SK-N-SH treated with all-trans-retinoic acid at 6 μM for 48 hours (cell line): Measurements from ENCODE around the gene USP5.
"Not testable (repeated sequence)": the region's sequence is repeated elsewhere in the genome, so short reads cannot be mapped to it uniquely, and the experiment has no call there.

Source experiments
- ATAC-seq: fragments of 200-7000 bp; cut with Tn5 transposase; 3 replicates; pipeline ENCODE4 v1.9.1; 2020; ENCODE audit warnings: mild to moderate bottlenecking, moderate library complexity
- ARNTL ChIP-seq: fragments of 450-650 bp; formaldehyde crosslinking; IDR thresholded peaks from 2 replicates; pipeline ENCODE4 v1.5.0; 2020; ENCODE audit warnings: low read depth, mild to moderate bottlenecking, moderate library complexity, borderline replicate concordance
- BACH2 ChIP-seq: fragments of 250-450 bp; sonication (Bioruptor Pico); IDR thresholded peaks from 2 replicates; pipeline ENCODE4 v1.9.0; 2021; ENCODE audit warnings: mild to moderate bottlenecking, borderline replicate concordance
- CSDC2 ChIP-seq: fragments of 250-450 bp; sonication (Bioruptor Pico); IDR thresholded peaks from 2 replicates; pipeline ENCODE4 v1.5.0; 2020; ENCODE audit warnings: mild to moderate bottlenecking, moderate library complexity
- CSRNP3 ChIP-seq: fragments of 250-450 bp; sonication (Bioruptor Pico); IDR thresholded peaks from 2 replicates; pipeline ENCODE4 v1.5.1; 2021; ENCODE audit warnings: mild to moderate bottlenecking, moderate library complexity
- ESRRG ChIP-seq: fragments of 250-450 bp; sonication (Bioruptor Pico); IDR thresholded peaks from 2 replicates; pipeline ENCODE4 v1.6.1; 2021; ENCODE audit warnings: mild to moderate bottlenecking
- GLIS3 ChIP-seq: fragments of 250-450 bp; sonication (Bioruptor Pico); IDR thresholded peaks from 2 replicates; pipeline ENCODE4 v1.5.0; 2020; ENCODE audit warnings: mild to moderate bottlenecking, moderate library complexity
- ISL1 ChIP-seq: fragments of 250-450 bp; sonication (Bioruptor Pico); IDR thresholded peaks from 2 replicates; pipeline ENCODE4 v2.1.2; 2022; ENCODE audit warnings: mild to moderate bottlenecking, moderate library complexity
- OSR1 ChIP-seq: fragments of 250-450 bp; sonication (Bioruptor Pico); IDR thresholded peaks from 2 replicates; pipeline ENCODE4 v1.8.0; 2022; ENCODE audit warnings: moderate library complexity, mild to moderate bottlenecking, inconsistent platforms
- PATZ1 ChIP-seq: fragments of 250-450 bp; sonication (Bioruptor Pico); IDR thresholded peaks from 2 replicates; pipeline ENCODE4 v1.8.0; 2020; ENCODE audit warnings: mild to moderate bottlenecking, moderate library complexity, borderline replicate concordance
- POU6F1 ChIP-seq: fragments of 250-450 bp; sonication (Bioruptor Pico); IDR thresholded peaks from 2 replicates; pipeline ENCODE4 v1.8.0; 2021; ENCODE audit warnings: low read depth, mild to moderate bottlenecking, moderate library complexity, borderline replicate concordance
- PPARA ChIP-seq: fragments of 250-450 bp; sonication (Bioruptor Pico); IDR thresholded peaks from 2 replicates; pipeline ENCODE4 v1.5.0; 2020; ENCODE audit warnings: mild to moderate bottlenecking, borderline replicate concordance
- TCF4 ChIP-seq: fragments of 250-450 bp; sonication (Bioruptor Pico); IDR thresholded peaks from 2 replicates; pipeline ENCODE4 v1.8.0; 2021; ENCODE audit warnings: mild to moderate bottlenecking, moderate library complexity, borderline replicate concordance
- TOX ChIP-seq: fragments of 250-450 bp; sonication (Bioruptor Pico); IDR thresholded peaks from 2 replicates; pipeline ENCODE4 v1.8.0; 2021; ENCODE audit warnings: mild to moderate bottlenecking, moderate library complexity, borderline replicate concordance
- TSHZ2 ChIP-seq: fragments of 250-450 bp; sonication (Bioruptor Pico); IDR thresholded peaks from 2 replicates; pipeline ENCODE4 v1.5.0; 2020; ENCODE audit warnings: mild to moderate bottlenecking, moderate library complexity
- ZC3H10 ChIP-seq: fragments of 250-450 bp; sonication (Bioruptor Pico); IDR thresholded peaks from 2 replicates; pipeline ENCODE4 v1.5.1; 2021; ENCODE audit warnings: mild to moderate bottlenecking, moderate library complexity
- ZFP3 ChIP-seq: fragments of 250-450 bp; sonication (Bioruptor Pico); IDR thresholded peaks from 2 replicates; pipeline ENCODE4 v1.5.0; 2020; ENCODE audit warnings: mild to moderate bottlenecking, moderate library complexity
- ZNF565 ChIP-seq: fragments of 450-650 bp; formaldehyde crosslinking; conservative IDR thresholded peaks from 2 replicates; pipeline ENCODE4 v1.5.0; 2020; ENCODE audit warnings: low read depth, mild to moderate bottlenecking, moderate library complexity
- ZNF70 ChIP-seq: fragments of 450-650 bp; formaldehyde crosslinking; IDR thresholded peaks from 2 replicates; pipeline ENCODE4 v1.5.0; 2020; ENCODE audit warnings: mild to moderate bottlenecking, moderate library complexity
- ZNF8 ChIP-seq: fragments of 450-650 bp; formaldehyde crosslinking; IDR thresholded peaks from 2 replicates; pipeline ENCODE4 v1.5.0; 2020; ENCODE audit warnings: mild to moderate bottlenecking, moderate library complexity
- TF ChIP-seq, protein P1 (sequence below): fragments of 250-450 bp; sonication (Bioruptor Pico); IDR thresholded peaks from 2 replicates; pipeline ENCODE4 v1.5.1; 2020; ENCODE audit warnings: low read depth, mild to moderate bottlenecking, moderate library complexity

USP5 gene

DNA sequence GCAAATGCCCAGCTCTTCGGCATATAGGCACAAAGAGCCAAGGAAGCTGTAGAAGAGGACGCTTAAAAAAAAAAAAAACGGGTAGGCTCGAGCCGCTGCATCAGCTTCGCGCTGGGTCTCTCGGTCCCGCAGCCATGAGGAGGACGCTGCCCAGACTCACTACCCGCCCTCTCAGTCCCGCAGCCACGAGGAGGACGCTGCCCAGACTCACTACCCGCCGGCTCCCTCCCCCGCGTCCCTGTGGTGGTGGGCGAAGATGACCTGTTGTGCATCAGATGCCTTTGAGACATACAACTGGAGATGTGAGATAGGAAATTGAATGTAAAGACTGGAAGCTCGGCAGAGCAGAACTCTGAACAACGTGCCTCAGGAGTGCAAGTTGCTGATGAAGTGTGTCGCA lies 32.6 kb downstream of the USP5 start:
- no peak for ATAC-seq
- TF ChIP-seq ZNF70 (CRISPR knock-in tag) (no peak), BACH2 (CRISPR knock-in tag) (no peak), TCF4 (CRISPR knock-in tag) (no peak), OSR1 (CRISPR knock-in tag) (no peak), CSDC2 (CRISPR knock-in tag) (no peak), ISL1 (CRISPR knock-in tag) (no peak), ZFP3 (no peak)

DNA sequence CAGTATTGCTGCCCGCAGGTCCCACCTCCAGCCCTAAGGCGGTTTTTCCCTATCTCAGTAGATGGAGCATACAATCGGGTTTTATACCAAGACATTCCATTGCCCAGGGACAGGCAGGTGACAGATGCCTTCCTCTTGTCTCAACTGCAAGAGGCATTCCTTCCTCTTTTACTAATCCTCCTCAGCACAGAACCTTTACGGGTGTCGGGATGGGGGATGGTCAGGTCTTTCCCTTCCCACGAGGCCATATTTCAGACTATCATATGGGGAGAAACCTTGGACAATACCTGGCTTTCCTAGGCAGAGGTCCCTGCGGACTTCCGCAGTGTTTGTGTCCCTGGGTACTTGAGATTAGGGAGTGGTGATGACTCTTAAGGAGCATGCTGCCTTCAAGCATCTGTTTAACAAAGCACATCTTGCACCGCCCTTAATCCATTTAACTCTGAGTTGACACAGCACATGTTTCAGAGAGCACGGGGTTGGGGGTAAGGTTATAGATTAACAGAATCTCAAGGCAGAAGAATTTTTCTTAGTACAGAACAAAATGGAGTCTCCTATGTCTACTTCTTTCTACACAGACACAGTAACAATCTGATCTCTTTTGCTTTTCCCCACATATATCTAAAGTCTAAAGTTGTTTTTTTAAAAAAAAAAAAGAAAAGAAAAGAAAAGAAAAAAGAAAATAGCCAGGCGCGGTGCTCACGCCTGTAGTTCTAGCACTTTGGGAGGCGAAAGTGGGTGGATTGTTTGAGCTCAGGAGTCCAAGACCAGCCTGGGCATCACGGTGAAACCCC lies 34.5 kb downstream of the USP5 start:
- not testable (repeated sequence) for ATAC-seq

DNA sequence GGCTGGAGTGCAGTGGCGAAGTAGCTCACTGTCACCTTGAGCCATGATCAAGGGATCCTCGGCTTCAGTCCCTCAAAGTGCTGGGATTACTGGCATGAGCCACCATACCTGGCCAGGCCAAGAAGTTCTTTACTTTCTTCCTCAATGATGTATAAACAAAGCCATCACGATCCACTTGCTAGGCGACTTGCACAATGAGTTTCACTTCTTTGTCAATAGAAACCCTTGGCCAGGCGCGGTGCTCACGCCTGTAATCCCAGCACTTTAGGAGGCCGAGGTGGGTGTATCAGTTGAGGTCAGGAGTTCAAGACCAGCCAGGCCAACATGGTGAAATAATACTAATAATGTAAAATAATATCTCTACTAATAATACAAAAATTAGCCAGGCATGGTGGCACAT lies 35.5 kb downstream of the USP5 start:
- ATAC-seq = no peak
- no peak for TF ChIP-seq ZFP3
- TF ChIP-seq, protein P1, sequence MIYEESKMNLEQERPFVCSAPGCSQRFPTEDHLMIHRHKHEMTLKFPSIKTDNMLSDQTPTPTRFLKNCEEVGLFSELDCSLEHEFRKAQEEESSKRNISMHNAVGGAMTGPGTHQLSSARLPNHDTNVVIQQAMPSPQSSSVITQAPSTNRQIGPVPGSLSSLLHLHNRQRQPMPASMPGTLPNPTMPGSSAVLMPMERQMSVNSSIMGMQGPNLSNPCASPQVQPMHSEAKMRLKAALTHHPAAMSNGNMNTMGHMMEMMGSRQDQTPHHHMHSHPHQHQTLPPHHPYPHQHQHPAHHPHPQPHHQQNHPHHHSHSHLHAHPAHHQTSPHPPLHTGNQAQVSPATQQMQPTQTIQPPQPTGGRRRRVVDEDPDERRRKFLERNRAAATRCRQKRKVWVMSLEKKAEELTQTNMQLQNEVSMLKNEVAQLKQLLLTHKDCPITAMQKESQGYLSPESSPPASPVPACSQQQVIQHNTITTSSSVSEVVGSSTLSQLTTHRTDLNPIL = no peak
- no peak for TF ChIP-seq ZNF565 (CRISPR knock-in tag)
- no peak for TF ChIP-seq TCF4 (CRISPR knock-in tag)
- TF ChIP-seq ZC3H10 (CRISPR knock-in tag) = no peak
- no peak for TF ChIP-seq BACH2 (CRISPR knock-in tag)
- no peak for TF ChIP-seq TSHZ2 (CRISPR knock-in tag)
- no peak for TF ChIP-seq CSRNP3
- TF ChIP-seq POU6F1 (CRISPR knock-in tag) = no peak
- no peak for TF ChIP-seq OSR1 (CRISPR knock-in tag)
- no peak for TF ChIP-seq ESRRG (CRISPR knock-in tag)
- TF ChIP-seq PATZ1 (CRISPR knock-in tag) = no peak

GRCh38 chr12:6888360-6888759 lies 36.4 kb downstream of the USP5 start:
- no peak for ATAC-seq
- TF ChIP-seq, protein P1 = no peak
- TF ChIP-seq BACH2 (CRISPR knock-in tag) = no peak
- no peak for TF ChIP-seq GLIS3 (CRISPR knock-in tag)
- TF ChIP-seq ZNF565 (CRISPR knock-in tag) = no peak
- TF ChIP-seq ESRRG (CRISPR knock-in tag) = no peak
- TF ChIP-seq PPARA (CRISPR knock-in tag) = no peak
- TF ChIP-seq ZNF8 (CRISPR knock-in tag) = no peak
- TF ChIP-seq ARNTL = no peak
- no peak for TF ChIP-seq TOX (CRISPR knock-in tag)
- TF ChIP-seq POU6F1 (CRISPR knock-in tag) = no peak
